Stimulated activated CD4-positive, alpha-beta T cell treated with anti-CD3 and anti-CD28 coated beads, Interleukin-4, amount 100 ng/mL, for 4 hours (primary cell): ENCODE results near the gene CLEC18B.
"Not testable (repeated sequence)": the region's sequence is repeated elsewhere in the genome, so short reads cannot be mapped to it uniquely, and the experiment has no call there.

Experiments
- DNase-seq, 2 experiments: peaks; one replicate each; pipeline ENCODE4 v3.0.0-alpha.2; 2020

CLEC18B gene

GRCh38 chr16:74404148-74404933, 16.9 kb downstream of the CLEC18B start:
- DNase-seq: not testable (repeated sequence)

GRCh38 chr16:74400238-74400637, 21.0 kb downstream of the CLEC18B start:
- not testable (repeated sequence) for DNase-seq

GRCh38 chr16:74398212-74398895, 22.9 kb downstream of the CLEC18B start:
- DNase-seq: not testable (repeated sequence)

GRCh38 chr16:74396521-74397017, 24.7 kb downstream of the CLEC18B start:
- not testable (repeated sequence) for DNase-seq

GRCh38 chr16:74394604-74395003, 26.7 kb downstream of the CLEC18B start:
- DNase-seq: not testable (repeated sequence)

- not testable (repeated sequence) for DNase-seq
Measured at GRCh38 chr16:74394131-74394530, 27.1 kb downstream of the CLEC18B start.

- not testable (repeated sequence) for DNase-seq
Measured at GRCh38 chr16:74391454-74392050, 29.7 kb downstream of the CLEC18B start.

GRCh38 chr16:74382339-74383034, 38.8 kb downstream of the CLEC18B start:
- not testable (repeated sequence) for DNase-seq

GRCh38 chr16:74373847-74374184, 47.5 kb downstream of the CLEC18B start:
- not testable (repeated sequence) for DNase-seq

- DNase-seq: no peak
Measured at GRCh38 chr16:74372953-74373846, 48.1 kb downstream of the CLEC18B start.

- DNase-seq: no peak
Measured at GRCh38 chr16:74372369-74372768, 48.9 kb downstream of the CLEC18B start.

- DNase-seq: not testable (repeated sequence)
Measured at GRCh38 chr16:74370338-74371135, 50.7 kb downstream of the CLEC18B start.

- DNase-seq: peak; percentile 97 to 98
Measured at GRCh38 chr16:74368002-74368911, 53.0 kb downstream of the CLEC18B start.

GRCh38 chr16:74367469-74368001, 53.7 kb downstream of the CLEC18B start:
- DNase-seq: peak in 1 of 2 experiments; percentile 13

GRCh38 chr16:74361646-74362610, 59.4 kb downstream of the CLEC18B start:
- DNase-seq: not testable (repeated sequence)
